Measurements from ENCODE around the gene LIAS.

The LIAS gene

GRCh38 chr4:39467464-39467863 lies 8.6 kb downstream of the LIAS start:
- TF ChIP-seq, protein P1, sequence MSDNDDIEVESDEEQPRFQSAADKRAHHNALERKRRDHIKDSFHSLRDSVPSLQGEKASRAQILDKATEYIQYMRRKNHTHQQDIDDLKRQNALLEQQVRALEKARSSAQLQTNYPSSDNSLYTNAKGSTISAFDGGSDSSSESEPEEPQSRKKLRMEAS (IDR thresholded peaks at IDR 0.05), result no peak
- TF ChIP-seq NFIC (IDR thresholded peaks at IDR 0.05), result no peak
- no peak for TF ChIP-seq EGR1 (IDR thresholded peaks at IDR 0.05)
- no peak for TF ChIP-seq TEAD4 (IDR thresholded peaks at IDR 0.05)
- no peak for TF ChIP-seq CREB1 (IDR thresholded peaks at IDR 0.05; ENCODE audit: low read depth)
- no peak for TF ChIP-seq ZBTB7A (IDR thresholded peaks at IDR 0.05; ENCODE audit: low read depth)
- no peak for TF ChIP-seq TAF1 (IDR thresholded peaks at IDR 0.05; ENCODE audit: low read depth)

- TF ChIP-seq RAD21 (IDR thresholded peaks at IDR 0.05; ENCODE audit: low read depth) (peak; percentile 86), FOXM1 (IDR thresholded peaks at IDR 0.05; ENCODE audit: borderline replicate concordance, low read depth) (no peak), TEAD4 (IDR thresholded peaks at IDR 0.05) (peak; percentile 47)
- TF ChIP-seq, protein P1 (IDR thresholded peaks at IDR 0.05), result 0 out of 2 replicates have a peak, but pooled peaks have one; percentile 44
Measured at GRCh38 chr4:39469429-39470077, 10.7 kb downstream of the LIAS start.

GRCh38 chr4:39470402-39470801 lies 11.5 kb downstream of the LIAS start:
- no peak for TF ChIP-seq FOXM1 (IDR thresholded peaks at IDR 0.05; ENCODE audit: borderline replicate concordance, low read depth)
- no peak for TF ChIP-seq NFIC (IDR thresholded peaks at IDR 0.05)
- TF ChIP-seq RAD21 (IDR thresholded peaks at IDR 0.05; ENCODE audit: low read depth), result no peak
- TF ChIP-seq, protein P2, sequence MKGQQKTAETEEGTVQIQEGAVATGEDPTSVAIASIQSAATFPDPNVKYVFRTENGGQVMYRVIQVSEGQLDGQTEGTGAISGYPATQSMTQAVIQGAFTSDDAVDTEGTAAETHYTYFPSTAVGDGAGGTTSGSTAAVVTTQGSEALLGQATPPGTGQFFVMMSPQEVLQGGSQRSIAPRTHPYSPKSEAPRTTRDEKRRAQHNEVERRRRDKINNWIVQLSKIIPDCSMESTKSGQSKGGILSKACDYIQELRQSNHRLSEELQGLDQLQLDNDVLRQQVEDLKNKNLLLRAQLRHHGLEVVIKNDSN (IDR thresholded peaks at IDR 0.05), result no peak
- no peak for TF ChIP-seq EP300 (IDR thresholded peaks at IDR 0.05; ENCODE audit: borderline replicate concordance)
- no peak for TF ChIP-seq CEBPB (IDR thresholded peaks at IDR 0.05)
- no peak for TF ChIP-seq ZBTB7A (IDR thresholded peaks at IDR 0.05; ENCODE audit: low read depth)
- no peak for TF ChIP-seq TEAD4 (IDR thresholded peaks at IDR 0.05)
- TF ChIP-seq, protein P1 (IDR thresholded peaks at IDR 0.05), result no peak
- TF ChIP-seq CREB1 (IDR thresholded peaks at IDR 0.05; ENCODE audit: low read depth), result no peak
- TF ChIP-seq YY1 (IDR thresholded peaks at IDR 0.05; ENCODE audit: low read depth), result no peak
- no peak for TF ChIP-seq EGR1 (IDR thresholded peaks at IDR 0.05)
- TF ChIP-seq, protein P3, sequence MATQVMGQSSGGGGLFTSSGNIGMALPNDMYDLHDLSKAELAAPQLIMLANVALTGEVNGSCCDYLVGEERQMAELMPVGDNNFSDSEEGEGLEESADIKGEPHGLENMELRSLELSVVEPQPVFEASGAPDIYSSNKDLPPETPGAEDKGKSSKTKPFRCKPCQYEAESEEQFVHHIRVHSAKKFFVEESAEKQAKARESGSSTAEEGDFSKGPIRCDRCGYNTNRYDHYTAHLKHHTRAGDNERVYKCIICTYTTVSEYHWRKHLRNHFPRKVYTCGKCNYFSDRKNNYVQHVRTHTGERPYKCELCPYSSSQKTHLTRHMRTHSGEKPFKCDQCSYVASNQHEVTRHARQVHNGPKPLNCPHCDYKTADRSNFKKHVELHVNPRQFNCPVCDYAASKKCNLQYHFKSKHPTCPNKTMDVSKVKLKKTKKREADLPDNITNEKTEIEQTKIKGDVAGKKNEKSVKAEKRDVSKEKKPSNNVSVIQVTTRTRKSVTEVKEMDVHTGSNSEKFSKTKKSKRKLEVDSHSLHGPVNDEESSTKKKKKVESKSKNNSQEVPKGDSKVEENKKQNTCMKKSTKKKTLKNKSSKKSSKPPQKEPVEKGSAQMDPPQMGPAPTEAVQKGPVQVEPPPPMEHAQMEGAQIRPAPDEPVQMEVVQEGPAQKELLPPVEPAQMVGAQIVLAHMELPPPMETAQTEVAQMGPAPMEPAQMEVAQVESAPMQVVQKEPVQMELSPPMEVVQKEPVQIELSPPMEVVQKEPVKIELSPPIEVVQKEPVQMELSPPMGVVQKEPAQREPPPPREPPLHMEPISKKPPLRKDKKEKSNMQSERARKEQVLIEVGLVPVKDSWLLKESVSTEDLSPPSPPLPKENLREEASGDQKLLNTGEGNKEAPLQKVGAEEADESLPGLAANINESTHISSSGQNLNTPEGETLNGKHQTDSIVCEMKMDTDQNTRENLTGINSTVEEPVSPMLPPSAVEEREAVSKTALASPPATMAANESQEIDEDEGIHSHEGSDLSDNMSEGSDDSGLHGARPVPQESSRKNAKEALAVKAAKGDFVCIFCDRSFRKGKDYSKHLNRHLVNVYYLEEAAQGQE (IDR thresholded peaks at IDR 0.05; ENCODE audit: low read depth), result no peak
- TF ChIP-seq TCF12 (IDR thresholded peaks at IDR 0.05; ENCODE audit: low read depth), result no peak
- TF ChIP-seq TAF1 (IDR thresholded peaks at IDR 0.05; ENCODE audit: low read depth), result no peak

GRCh38 chr4:39472396-39472795 lies 13.5 kb downstream of the LIAS start:
- TF ChIP-seq RAD21 (IDR thresholded peaks at IDR 0.05; ENCODE audit: low read depth) (no peak), TEAD4 (IDR thresholded peaks at IDR 0.05) (no peak), TAF1 (IDR thresholded peaks at IDR 0.05; ENCODE audit: low read depth) (no peak), YY1 (IDR thresholded peaks at IDR 0.05; ENCODE audit: low read depth) (no peak), EP300 (IDR thresholded peaks at IDR 0.05; ENCODE audit: borderline replicate concordance) (no peak), EGR1 (IDR thresholded peaks at IDR 0.05) (no peak), CREB1 (IDR thresholded peaks at IDR 0.05; ENCODE audit: low read depth) (no peak), TCF12 (IDR thresholded peaks at IDR 0.05; ENCODE audit: low read depth) (no peak), FOXM1 (IDR thresholded peaks at IDR 0.05; ENCODE audit: borderline replicate concordance, low read depth) (no peak), ZBTB7A (IDR thresholded peaks at IDR 0.05; ENCODE audit: low read depth) (no peak), NFIC (IDR thresholded peaks at IDR 0.05) (no peak), CEBPB (IDR thresholded peaks at IDR 0.05) (no peak)
- TF ChIP-seq, protein P3 (IDR thresholded peaks at IDR 0.05; ENCODE audit: low read depth), result no peak
- TF ChIP-seq, protein P2 (IDR thresholded peaks at IDR 0.05), result no peak
- TF ChIP-seq, protein P1 (IDR thresholded peaks at IDR 0.05), result no peak

GRCh38 chr4:39476187-39476895 lies 17.5 kb downstream of the LIAS start:
- TF ChIP-seq, protein P2 (IDR thresholded peaks at IDR 0.05), result no peak
- TF ChIP-seq EGR1 (IDR thresholded peaks at IDR 0.05), result no peak
- TF ChIP-seq CEBPB (IDR thresholded peaks at IDR 0.05), result no peak
- TF ChIP-seq CREB1 (IDR thresholded peaks at IDR 0.05; ENCODE audit: low read depth), result no peak
- TF ChIP-seq FOXM1 (IDR thresholded peaks at IDR 0.05; ENCODE audit: borderline replicate concordance, low read depth), result no peak
- no peak for TF ChIP-seq TEAD4 (IDR thresholded peaks at IDR 0.05)
- no peak for TF ChIP-seq RAD21 (IDR thresholded peaks at IDR 0.05; ENCODE audit: low read depth)
- no peak for TF ChIP-seq YY1 (IDR thresholded peaks at IDR 0.05; ENCODE audit: low read depth)
- no peak for TF ChIP-seq NFIC (IDR thresholded peaks at IDR 0.05)
- no peak for TF ChIP-seq TAF1 (IDR thresholded peaks at IDR 0.05; ENCODE audit: low read depth)

Measured in Ishikawa (cell line).